ENCODE measurements around the gene LRRC27. TPM values are rescaled to one million over a fixed set of nuclear protein-coding genes. Genes with fewer than 3 reads are reported as not detected.

Gene LRRC27
- total and polyA plus RNA-seq, 2 of the 4 experiments (the other 2 are of a cell fraction): 3.8 to 5.3 TPM

- no peak overlapping the region for H3K27ac ChIP-seq (ENCODE audit: insufficient read depth, low read length)
- no peak overlapping the region for H3K4ac ChIP-seq (ENCODE audit: low read depth, low read length)
- CTCF ChIA-PET: interaction anchor here (0.7 kb wide), 1 partner anchor 861 kb away, joined by 4 read pairs; no protein-coding TSS in a partner anchor
- dilution Hi-C loops (cut with HindIII; ENCODE audit: low sequenced_read_pairs, unreplicated experiment) (no loop called here), intact Hi-C loops (cut with micrococcal nuclease) (no loop called here), in situ Hi-C loops (cut with MboI; ENCODE audit: low sequenced_read_pairs) (no loop called here)
- no peak overlapping the region for H3K4me2 ChIP-seq (ENCODE audit: low read depth, low read length)
- H3K27me3 ChIP-seq (ENCODE audit: control insufficient read depth, insufficient read depth, low read length): no peaks in the 10 kb centered on the region
- no peaks in the 10 kb centered on the region; the same call in 1 of the 2 replicates for H4K20me1 ChIP-seq (ENCODE audit: insufficient read depth, low read length)
- H4K5ac ChIP-seq (ENCODE audit: low read depth, low read length): no peak overlapping the region
- H4K8ac ChIP-seq (ENCODE audit: low read depth in 2 of 2, low read length in 2 of 2): no peak overlapping the region
- H3K9me3 ChIP-seq (ENCODE audit: control insufficient read depth, insufficient read depth, low read length): no peaks in the 10 kb centered on the region
- H3K79me1 ChIP-seq (ENCODE audit: low read depth in 1 of 2, low read length in 2 of 2): no peaks in the 10 kb centered on the region
- no peak overlapping the region for H3K4me3 ChIP-seq (ENCODE audit: insufficient read depth, low read depth, low read length)
- no peak overlapping the region for H3K56ac ChIP-seq (ENCODE audit: extremely low read depth, insufficient read depth, low read length)
- H2AFZ ChIP-seq (replicated peaks; ENCODE audit: low read length, poor library complexity): no peak overlapping the region
- 94% methylated on average over 8 of the region's 15 CpGs; no CpG with 5 or more reads in 1 of the 2 experiments for WGBS, 2 experiments (ENCODE audit: extremely low coverage in 2 of 2, insufficient read length in 1 of 2)
- H2AK9ac ChIP-seq (replicated peaks; ENCODE audit: low read depth, low read length, poor library complexity): no peak overlapping the region
- no peak overlapping the region for H4K91ac ChIP-seq (ENCODE audit: insufficient read depth, low read depth, low read length)
- no peak overlapping the region for H3K18ac ChIP-seq (ENCODE audit: low read depth, low read length)
- BruUV-seq (replicated peaks): no TSS peak
- H3K36me3 ChIP-seq (ENCODE audit: control insufficient read depth, insufficient read depth, low read length): peaks cover 1% of the 10 kb centered on the region; the same call in 1 of the 2 replicates
- H3K14ac ChIP-seq (replicated peaks; ENCODE audit: low read depth, low read length): no peak overlapping the region
- POLR2A ChIA-PET (ENCODE audit: unreplicated experiment): no interaction called here
- H2BK15ac ChIP-seq (ENCODE audit: low read depth, low read length): no peak overlapping the region
- H2BK120ac ChIP-seq (ENCODE audit: low read depth, low read length): no peak overlapping the region
- ATAC-seq (ENCODE audit: low read depth) (no peak), DNase-seq (no peak)
- no peak overlapping the region for H3K9ac ChIP-seq (ENCODE audit: low read depth, low read length)
- no peaks in the 10 kb centered on the region for H3K4me1 ChIP-seq (ENCODE audit: control insufficient read depth, insufficient read depth, low read length)
- no peak overlapping the region for H2AK5ac ChIP-seq (ENCODE audit: low read depth, low read length)
- no peak overlapping the region for H2BK5ac ChIP-seq (ENCODE audit: low read depth, low read length, poor library complexity, severe bottlenecking)
- no peaks in the 10 kb centered on the region for H3K9me1 ChIP-seq (ENCODE audit: insufficient read depth, low read length)
- no peak overlapping the region for H2BK20ac ChIP-seq (ENCODE audit: low read depth, low read length)
- no peak overlapping the region for H3K23ac ChIP-seq (ENCODE audit: low read depth, low read length)
- no peak for TF ChIP-seq RAD21 (IDR thresholded peaks at IDR 0.05; ENCODE audit: low read length)
- no peak for TF ChIP-seq CTCF (conservative IDR thresholded peaks at IDR 0.05; ENCODE audit: low read depth, low read length)
- no peak for TF ChIP-seq MXI1 (IDR thresholded peaks at IDR 0.05; ENCODE audit: borderline replicate concordance, low read depth, low read length)
- no peak for TF ChIP-seq ELK1 (IDR thresholded peaks at IDR 0.05; ENCODE audit: borderline replicate concordance, low read depth, low read length)
- no peak for TF ChIP-seq CHD1 (IDR thresholded peaks at IDR 0.05; ENCODE audit: low read depth, low read length)
- no peak for TF ChIP-seq MAFK (IDR thresholded peaks at IDR 0.05; ENCODE audit: low read depth, low read length)
- no peak for TF ChIP-seq POLR2A (IDR thresholded peaks at IDR 0.05; ENCODE audit: low read depth, low read length)
- TF ChIP-seq MAZ (IDR thresholded peaks at IDR 0.05; ENCODE audit: borderline replicate concordance, low read depth, low read length): no peak
- no peak for TF ChIP-seq NFE2L2 (IDR thresholded peaks at IDR 0.05; ENCODE audit: low read depth, low read length)
- TF ChIP-seq USF2 (IDR thresholded peaks at IDR 0.05; ENCODE audit: low read depth, low read length): no peak
- TF ChIP-seq RFX5 (IDR thresholded peaks at IDR 0.05; ENCODE audit: low read depth, low read length): no peak
- no peak for TF ChIP-seq CEBPB (IDR thresholded peaks at IDR 0.05; ENCODE audit: low read depth, low read length)
- no peak for TF ChIP-seq BHLHE40 (IDR thresholded peaks at IDR 0.05; ENCODE audit: low read depth, low read length)
- no peak for TF ChIP-seq SMC3 (IDR thresholded peaks at IDR 0.05; ENCODE audit: low read depth, low read length)
- no peak for TF ChIP-seq FOS (IDR thresholded peaks at IDR 0.05; ENCODE audit: low read depth, low read length)
Measured at GRCh38 chr10:132357286-132358058, 25.5 kb downstream of the LRRC27 start.
